Measurements from ENCODE around the gene TBX1.
"Not testable (repeated sequence)": the region's sequence is repeated elsewhere in the genome, so short reads cannot be mapped to it uniquely, and the experiment has no call there.

TBX1 gene

DNA sequence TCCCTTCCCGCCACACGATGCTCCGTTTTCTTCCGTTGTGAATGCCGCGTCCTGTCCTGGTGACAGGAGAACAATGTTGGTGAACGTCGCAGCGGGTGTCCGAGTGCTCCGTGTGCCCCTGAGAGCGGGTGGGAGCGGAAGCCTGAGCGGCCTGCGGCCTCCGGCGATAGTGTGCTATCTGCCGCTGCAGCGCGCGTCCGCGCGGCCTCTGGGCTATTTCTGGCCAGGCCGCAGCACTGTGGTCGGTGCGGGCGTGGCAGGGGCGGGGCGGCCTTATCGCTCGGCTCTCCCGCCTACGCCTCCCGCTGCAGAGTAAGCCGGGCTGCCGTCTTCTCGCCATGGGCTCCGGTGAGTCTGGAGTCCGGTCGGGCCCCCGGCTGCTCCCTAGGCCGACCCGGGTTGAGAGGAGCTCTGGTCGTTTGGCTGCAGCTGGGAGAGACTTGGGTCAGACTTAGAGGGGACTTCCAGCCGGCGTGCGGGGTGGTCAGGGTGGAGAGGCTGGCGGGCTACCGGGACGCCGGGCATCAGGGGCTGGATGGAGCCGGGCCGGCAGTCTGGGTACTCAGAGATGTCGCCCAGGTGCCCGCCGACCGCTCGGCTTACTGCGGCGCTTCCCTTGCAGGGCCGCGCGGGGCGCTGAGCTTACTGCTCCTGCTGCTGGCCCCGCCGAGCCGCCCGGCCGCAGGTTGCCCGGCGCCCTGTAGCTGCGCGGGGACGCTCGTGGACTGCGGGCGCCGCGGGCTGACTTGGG lies 37.2 kb upstream of the TBX1 start, which contains the start of gene GP1BB:
TSS of gene GP1BB (plus strand) at position 308 of the 751 bp plus-strand sequence. CDS start at position 339, 31 bp downstream.
- no peak for DNase-seq (ENCODE audit: low read depth)

- no peak for DNase-seq (ENCODE audit: low read depth)
Measured at GRCh38 chr22:19723983-19724827, 36.4 kb upstream of the TBX1 start.

DNA sequence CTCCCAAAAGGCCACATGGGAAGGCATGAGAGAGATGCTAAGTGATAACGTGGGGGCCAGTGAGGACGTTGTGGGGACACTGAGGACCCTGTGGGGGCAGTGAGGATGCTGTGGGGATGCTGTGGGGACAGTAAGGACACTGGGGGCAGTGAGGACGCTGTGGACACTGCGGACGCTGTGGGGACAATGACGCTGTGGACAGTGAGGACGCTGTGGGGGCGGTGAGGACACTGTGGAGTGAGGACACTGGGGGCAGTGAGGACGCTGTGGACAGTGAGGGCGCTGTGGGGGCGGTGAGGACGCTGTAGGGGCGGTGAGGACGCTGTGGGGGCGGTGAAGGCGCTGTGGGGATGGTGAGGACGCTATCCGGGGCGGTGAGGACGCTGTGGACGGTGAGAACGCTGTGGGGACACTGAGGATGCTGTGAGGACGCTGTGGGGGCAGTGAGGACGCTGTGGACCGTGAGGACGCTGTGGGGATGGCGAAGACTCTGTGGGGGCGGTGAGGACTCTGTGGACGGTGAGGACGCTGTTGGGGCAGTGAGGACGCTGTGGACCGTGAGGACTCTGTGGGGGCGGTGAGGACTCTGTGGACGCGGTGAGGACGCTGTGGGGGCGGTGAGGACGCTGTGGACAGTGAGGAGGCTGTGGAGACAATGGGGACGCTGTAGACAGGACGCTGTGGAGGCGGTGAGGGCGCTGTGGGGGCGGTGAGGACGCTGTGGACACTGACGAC lies 35.5 kb upstream of the TBX1 start:
- no peak for DNase-seq (ENCODE audit: low read depth)

- DNase-seq (ENCODE audit: low read depth): not testable (repeated sequence)
Measured at GRCh38 chr22:19726064-19726788, 34.4 kb upstream of the TBX1 start.

- DNase-seq (ENCODE audit: low read depth): no peak
Measured at GRCh38 chr22:19727310-19728150, 33.0 kb upstream of the TBX1 start.

- no peak for DNase-seq (ENCODE audit: low read depth)
Measured at GRCh38 chr22:19728271-19728670, 32.3 kb upstream of the TBX1 start.

GRCh38 chr22:19728836-19729235 lies 31.7 kb upstream of the TBX1 start:
- no peak for DNase-seq (ENCODE audit: low read depth)

DNA sequence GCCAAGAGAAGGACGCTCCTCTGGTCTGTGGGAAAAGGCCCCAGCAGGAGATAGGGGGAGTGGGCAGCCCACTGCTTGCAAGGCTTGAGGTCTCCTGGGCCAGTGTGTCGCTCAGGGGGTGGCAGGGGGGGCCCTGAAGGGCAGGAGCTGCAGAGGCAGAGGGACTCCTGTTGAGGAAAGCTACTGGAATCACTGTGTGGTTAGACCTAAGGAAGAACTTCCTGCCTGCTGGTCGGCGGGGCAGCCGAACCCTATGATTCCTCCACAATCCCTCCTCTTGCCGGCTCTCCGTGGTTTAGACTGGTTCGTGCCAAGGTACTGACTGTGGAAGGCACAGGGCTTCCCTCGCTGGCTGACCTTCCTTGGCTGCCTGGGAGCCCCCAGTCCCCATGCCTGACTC lies 31.1 kb upstream of the TBX1 start:
- DNase-seq (ENCODE audit: low read depth): no peak

GRCh38 chr22:19730198-19730597 lies 30.4 kb upstream of the TBX1 start:
- DNase-seq (ENCODE audit: low read depth): no peak

GRCh38 chr22:19730655-19731360 lies 29.8 kb upstream of the TBX1 start:
- DNase-seq (ENCODE audit: low read depth): peak; percentile 83

DNA sequence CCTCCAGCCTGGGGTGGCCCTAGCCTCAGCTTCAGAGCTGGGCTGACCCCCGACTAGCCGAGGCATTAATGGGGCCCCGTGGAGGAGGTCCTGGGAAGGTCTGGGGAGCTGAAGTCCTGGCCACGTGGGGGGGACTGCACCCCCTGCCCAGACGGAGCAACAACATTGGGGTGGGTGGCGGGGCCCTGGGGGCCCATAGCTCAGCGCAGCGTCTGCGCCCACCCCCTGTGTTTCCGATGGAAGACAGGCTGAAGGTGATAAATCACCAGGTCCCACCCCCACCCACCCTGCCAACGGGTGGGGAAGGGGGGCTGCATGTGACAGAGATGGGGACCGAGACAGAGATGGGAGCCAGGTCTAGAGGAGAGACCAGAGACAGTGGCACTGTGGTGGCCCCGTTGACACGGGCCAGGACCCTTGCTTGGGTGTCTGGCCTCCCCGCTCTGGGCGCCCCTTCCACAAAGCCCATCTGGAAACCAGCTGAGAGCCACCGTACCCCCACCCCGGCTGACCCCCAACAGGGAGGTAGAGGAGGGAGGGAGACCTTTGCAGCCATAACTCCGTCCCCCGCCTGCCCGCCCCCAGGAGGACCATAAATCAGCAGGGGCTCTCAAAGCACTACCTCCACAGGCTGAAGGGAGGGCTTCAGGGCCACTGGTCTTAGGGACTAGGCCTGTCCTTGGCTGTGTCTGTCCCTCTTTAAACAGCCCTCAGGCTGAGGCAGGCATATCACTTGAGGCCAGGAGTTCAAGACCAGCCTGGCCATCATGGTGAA lies 29.0 kb upstream of the TBX1 start:
- no peak for DNase-seq (ENCODE audit: low read depth)

- DNase-seq (ENCODE audit: low read depth): no peak
Measured at GRCh38 chr22:19732403-19733113, 28.0 kb upstream of the TBX1 start.

GRCh38 chr22:19733755-19734154 lies 26.8 kb upstream of the TBX1 start:
- no peak for DNase-seq (ENCODE audit: low read depth)

GRCh38 chr22:19734163-19734562 lies 26.4 kb upstream of the TBX1 start:
- DNase-seq (ENCODE audit: low read depth): no peak

- no peak for DNase-seq (ENCODE audit: low read depth)
Measured at GRCh38 chr22:19734837-19735382, 25.7 kb upstream of the TBX1 start.

DNA sequence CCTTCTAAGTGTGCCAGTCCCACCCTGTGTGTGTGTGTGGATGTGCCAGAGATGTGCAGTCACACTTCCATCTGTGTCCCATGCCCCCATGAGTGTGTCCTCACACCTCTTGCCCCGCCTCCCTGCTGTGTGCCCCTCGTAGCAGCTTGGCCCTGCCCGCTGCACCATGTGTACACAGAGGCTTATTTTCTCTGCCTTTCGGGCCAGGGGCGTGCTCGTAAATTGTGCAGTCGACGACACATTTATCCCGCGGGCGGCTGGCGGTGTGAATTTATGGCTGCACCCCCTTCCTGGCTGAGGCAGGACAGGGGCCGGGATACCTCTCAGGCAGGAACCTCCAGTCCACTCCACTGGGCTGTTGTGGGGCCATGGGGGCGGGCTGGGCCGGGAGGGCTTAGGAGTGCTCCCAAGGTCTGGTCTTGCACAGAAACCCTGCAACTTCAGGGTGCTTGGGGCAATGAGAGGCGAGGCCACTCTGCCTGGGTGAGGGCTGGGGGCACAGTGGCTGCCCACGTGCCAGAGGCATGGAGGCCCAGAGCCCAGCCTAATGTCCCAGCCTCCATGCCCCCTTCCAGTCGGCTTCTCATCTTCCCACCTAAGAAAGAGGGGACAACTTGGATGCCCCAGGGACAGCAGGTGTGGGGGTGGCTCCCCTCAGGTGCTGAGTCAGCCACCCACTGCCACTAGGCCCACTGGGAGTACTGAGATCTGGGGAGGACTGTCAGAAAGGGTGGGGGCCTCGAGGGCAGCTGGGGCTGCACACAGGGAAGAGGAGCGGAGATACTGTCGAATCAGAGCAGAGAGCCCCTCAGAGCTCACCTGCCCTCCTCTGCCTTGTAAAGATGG lies 24.7 kb upstream of the TBX1 start:
- no peak for DNase-seq (ENCODE audit: low read depth)

- no peak for DNase-seq (ENCODE audit: low read depth)
Measured at GRCh38 chr22:19737846-19738663, 22.5 kb upstream of the TBX1 start.

Measured in stimulated activated CD8-positive, alpha-beta memory T cell treated with anti-CD3 and anti-CD28 coated beads, Interleukin-12 subunit alpha, Interleukin-12 subunit beta, amount 100 ng/mL, for 1 hour (primary cell).